ENCODE results near the gene KISS1. TPM values are rescaled to one million over a fixed set of nuclear protein-coding genes. Genes with fewer than 3 reads are reported as not detected.
"Not testable (repeated sequence)": the region's sequence is repeated elsewhere in the genome, so short reads cannot be mapped to it uniquely, and the experiment has no call there.

The KISS1 gene
- 2.8 TPM for polyA plus RNA-seq
- long read RNA-seq, donor 1 = 0 reads
- long read RNA-seq, donor 2, partial matches to known transcripts = 0 of 1 reads
- long read RNA-seq, donor 2, other reads (novel, unspliced or antisense) = 0 of 1 reads
- long read RNA-seq, donor 3 = 0 reads
- long read RNA-seq, donor 4 = 0 reads
- long read RNA-seq, donor 5 = 0 reads
- long read RNA-seq, donor 6, transcript KISS1-201 (3 exons, 709 nt) = major isoform, 154 of 162 reads
- long read RNA-seq, donor 6, partial matches to known transcripts = 8 of 162 reads
- long read RNA-seq, donor 6, other reads (novel, unspliced or antisense) = 0 of 162 reads
- long read RNA-seq, donor 7 = 0 reads
- long read RNA-seq, donor 8 = 0 reads
- long read RNA-seq, donor 9 = 0 reads
- long read RNA-seq, donor 10, partial matches to known transcripts = 0 of 1 reads
- long read RNA-seq, donor 10, other reads (novel, unspliced or antisense) = 0 of 1 reads
- long read RNA-seq, donor 11 = 0 reads

- no peaks in the 10 kb centered on the region for H3K36me3 ChIP-seq (ENCODE audit: control insufficient read depth, insufficient read depth, low read length)
- WGBS (ENCODE audit: insufficient coverage, low lambda C conversion rate) = 20% methylated on average over 3 of the region's 18 CpGs
- H3K4me1 ChIP-seq (ENCODE audit: control insufficient read depth, insufficient read depth, low read length) = peaks cover 61% of the 10 kb centered on the region
- no peaks in the 10 kb centered on the region for H3K9me3 ChIP-seq (ENCODE audit: control insufficient read depth, low read depth, low read length)
- no peak for DNase-seq
- no peak within 1 kb of the TSS for H3K4me3 ChIP-seq (ENCODE audit: low read length)
- H3K27ac ChIP-seq (ENCODE audit: low read length) = no peak within 1 kb of the TSS
- H3K27me3 ChIP-seq (ENCODE audit: control insufficient read depth, insufficient read depth, low read length) = no peaks in the 10 kb centered on the region
These were observed at the start of gene KISS1 for GRCh38 chr1:204196068-204196795. TSS of gene KISS1 (minus strand) at chr1:204196491. CDS start at chr1:204192876, 3,615 bp downstream.

GRCh38 chr1:204242920-204243319 is 46.6 kb upstream of the KISS1 start:
- H3K27ac ChIP-seq (ENCODE audit: low read length) = no peak overlapping the region
- H3K4me3 ChIP-seq (ENCODE audit: low read length) = no peak overlapping the region
- DNase-seq = no peak
- no peaks in the 10 kb centered on the region for H3K4me1 ChIP-seq (ENCODE audit: control insufficient read depth, insufficient read depth, low read length)
- peaks cover 86% of the 10 kb centered on the region for H3K36me3 ChIP-seq (ENCODE audit: control insufficient read depth, insufficient read depth, low read length)
- H3K9me3 ChIP-seq (ENCODE audit: control insufficient read depth, low read depth, low read length) = no peaks in the 10 kb centered on the region
- H3K27me3 ChIP-seq (ENCODE audit: control insufficient read depth, insufficient read depth, low read length) = no peaks in the 10 kb centered on the region
- WGBS (ENCODE audit: insufficient coverage, low lambda C conversion rate) = no CpG with 5 or more reads among the region's 10 CpGs

- no peak overlapping the region for H3K4me3 ChIP-seq (ENCODE audit: low read length)
- WGBS (ENCODE audit: insufficient coverage, low lambda C conversion rate) = no CpG with 5 or more reads among the region's 5 CpGs
- H3K36me3 ChIP-seq (ENCODE audit: control insufficient read depth, insufficient read depth, low read length) = peaks cover 82% of the 10 kb centered on the region
These were observed 45.6 kb upstream of the KISS1 start for GRCh38 chr1:204241914-204242313.

GRCh38 chr1:204241050-204241449 is 44.8 kb upstream of the KISS1 start:
- no peaks in the 10 kb centered on the region for H3K9me3 ChIP-seq (ENCODE audit: control insufficient read depth, low read depth, low read length)
- DNase-seq = no peak
- WGBS (ENCODE audit: insufficient coverage, low lambda C conversion rate) = no CpG with 5 or more reads among the region's 2 CpGs
- H3K27ac ChIP-seq (ENCODE audit: low read length) = no peak overlapping the region
- peaks cover 83% of the 10 kb centered on the region for H3K36me3 ChIP-seq (ENCODE audit: control insufficient read depth, insufficient read depth, low read length)
- H3K4me3 ChIP-seq (ENCODE audit: low read length) = no peak overlapping the region
- H3K4me1 ChIP-seq (ENCODE audit: control insufficient read depth, insufficient read depth, low read length) = no peaks in the 10 kb centered on the region
- no peaks in the 10 kb centered on the region for H3K27me3 ChIP-seq (ENCODE audit: control insufficient read depth, insufficient read depth, low read length)

More at GRCh38 chr1:204241914-204242313, 45.6 kb upstream of the KISS1 start:
- Histone ChIP-seq H3K27me3 (ENCODE audit: control insufficient read depth, insufficient read depth, low read length) (no peaks in the 10 kb centered on the region), H3K4me1 (ENCODE audit: control insufficient read depth, insufficient read depth, low read length) (no peaks in the 10 kb centered on the region), H3K27ac (ENCODE audit: low read length) (no peak overlapping the region), H3K9me3 (ENCODE audit: control insufficient read depth, low read depth, low read length) (no peaks in the 10 kb centered on the region)
- DNase-seq = no peak

- no peaks in the 10 kb centered on the region for H3K9me3 ChIP-seq (ENCODE audit: control insufficient read depth, low read depth, low read length)
- H3K4me3 ChIP-seq (ENCODE audit: low read length) = no peak overlapping the region
- WGBS (ENCODE audit: insufficient coverage, low lambda C conversion rate) = no CpG with 5 or more reads among the region's 1 CpG
- H3K27ac ChIP-seq (ENCODE audit: low read length) = no peak overlapping the region
- no peaks in the 10 kb centered on the region for H3K27me3 ChIP-seq (ENCODE audit: control insufficient read depth, insufficient read depth, low read length)
- H3K36me3 ChIP-seq (ENCODE audit: control insufficient read depth, insufficient read depth, low read length) = peaks cover 82% of the 10 kb centered on the region
- no peak for DNase-seq
- H3K4me1 ChIP-seq (ENCODE audit: control insufficient read depth, insufficient read depth, low read length) = no peaks in the 10 kb centered on the region
These were observed 43.9 kb upstream of the KISS1 start for GRCh38 chr1:204240233-204240632.

GRCh38 chr1:204239401-204239800 is 43.1 kb upstream of the KISS1 start:
- whole genome bisulfite sequencing (ENCODE audit: insufficient coverage, low lambda C conversion rate) = no CpG with 5 or more reads among the region's 3 CpGs

GRCh38 chr1:204238520-204238919 is 42.2 kb upstream of the KISS1 start:
- DNase-seq; H3K4me3 ChIP-seq (ENCODE audit: low read length); H3K27ac ChIP-seq (ENCODE audit: low read length); H3K9me3 ChIP-seq (ENCODE audit: control insufficient read depth, low read depth, low read length); H3K27me3 ChIP-seq (ENCODE audit: control insufficient read depth, insufficient read depth, low read length); H3K4me1 ChIP-seq (ENCODE audit: control insufficient read depth, insufficient read depth, low read length): not testable (repeated sequence)
- peaks cover 83% of the 10 kb centered on the region for H3K36me3 ChIP-seq (ENCODE audit: control insufficient read depth, insufficient read depth, low read length)
- no CpG with 5 or more reads among the region's 2 CpGs for WGBS (ENCODE audit: insufficient coverage, low lambda C conversion rate)

More at GRCh38 chr1:204239401-204239800, 43.1 kb upstream of the KISS1 start:
- H3K9me3 ChIP-seq (ENCODE audit: control insufficient read depth, low read depth, low read length); H3K27ac ChIP-seq (ENCODE audit: low read length); DNase-seq; H3K4me3 ChIP-seq (ENCODE audit: low read length); H3K4me1 ChIP-seq (ENCODE audit: control insufficient read depth, insufficient read depth, low read length); H3K27me3 ChIP-seq (ENCODE audit: control insufficient read depth, insufficient read depth, low read length): not testable (repeated sequence)
- peaks cover 77% of the 10 kb centered on the region for H3K36me3 ChIP-seq (ENCODE audit: control insufficient read depth, insufficient read depth, low read length)

- WGBS (ENCODE audit: insufficient coverage, low lambda C conversion rate) = no CpG with 5 or more reads among the region's 1 CpG
- not testable (repeated sequence) for H3K4me1 ChIP-seq (ENCODE audit: control insufficient read depth, insufficient read depth, low read length); H3K4me3 ChIP-seq (ENCODE audit: low read length); DNase-seq; H3K27ac ChIP-seq (ENCODE audit: low read length); H3K27me3 ChIP-seq (ENCODE audit: control insufficient read depth, insufficient read depth, low read length); H3K9me3 ChIP-seq (ENCODE audit: control insufficient read depth, low read depth, low read length)
- H3K36me3 ChIP-seq (ENCODE audit: control insufficient read depth, insufficient read depth, low read length) = peaks cover 80% of the 10 kb centered on the region
These were observed 41.2 kb upstream of the KISS1 start for GRCh38 chr1:204237515-204237914.

- H3K27ac ChIP-seq (ENCODE audit: low read length) = no peak overlapping the region
- H3K36me3 ChIP-seq (ENCODE audit: control insufficient read depth, insufficient read depth, low read length) = peaks cover 89% of the 10 kb centered on the region
- peaks cover 12% of the 10 kb centered on the region for H3K4me1 ChIP-seq (ENCODE audit: control insufficient read depth, insufficient read depth, low read length)
- no peaks in the 10 kb centered on the region for H3K9me3 ChIP-seq (ENCODE audit: control insufficient read depth, low read depth, low read length)
- no peak overlapping the region for H3K4me3 ChIP-seq (ENCODE audit: low read length)
- no peak for DNase-seq
- H3K27me3 ChIP-seq (ENCODE audit: control insufficient read depth, insufficient read depth, low read length) = no peaks in the 10 kb centered on the region
These were observed 36.2 kb upstream of the KISS1 start for GRCh38 chr1:204232526-204232925.

GRCh38 chr1:204230211-204230610 is 33.9 kb upstream of the KISS1 start:
- WGBS (ENCODE audit: insufficient coverage, low lambda C conversion rate) = no CpG with 5 or more reads among the region's 14 CpGs
- Histone ChIP-seq H3K4me1 (ENCODE audit: control insufficient read depth, insufficient read depth, low read length) (peaks cover 27% of the 10 kb centered on the region), H3K36me3 (ENCODE audit: control insufficient read depth, insufficient read depth, low read length) (peaks cover 82% of the 10 kb centered on the region), H3K4me3 (ENCODE audit: low read length) (no peak overlapping the region), H3K27me3 (ENCODE audit: control insufficient read depth, insufficient read depth, low read length) (no peaks in the 10 kb centered on the region), H3K9me3 (ENCODE audit: control insufficient read depth, low read depth, low read length) (no peaks in the 10 kb centered on the region), H3K27ac (ENCODE audit: low read length) (no peak overlapping the region)
- DNase-seq = no peak

Data from large intestine (tissue), 12 donors.